BLaER1 treated with 17β-estradiol and CSF1 and Interleukin-3, amounts not matched to agents 10 nM and 100 nM (cell line): ENCODE measurements around the gene PLD6.
"Not testable (repeated sequence)": the region's sequence is repeated elsewhere in the genome, so short reads cannot be mapped to it uniquely, and the experiment has no call there.

Experiments
- H3K27ac ChIP-seq, 11 experiments: shearing (Covaris generic); formaldehyde crosslinking; 2 replicates each; pipeline ENCODE4 v1.8.1; 2022
- H3K27me3 ChIP-seq, 11 experiments: shearing (Covaris generic); formaldehyde crosslinking; 2 replicates each; pipeline ENCODE4 v1.8.1; 2022
- H3K36me3 ChIP-seq, 11 experiments: shearing (Covaris generic); formaldehyde crosslinking; 2 replicates each; pipeline ENCODE4 v1.8.1; 2022
- H3K4me1 ChIP-seq, 10 experiments: shearing (Covaris generic); formaldehyde crosslinking; 2 replicates each; pipeline ENCODE4 v1.8.1; 2022
- H3K4me2 ChIP-seq, 11 experiments: shearing (Covaris generic); formaldehyde crosslinking; 2 replicates each; pipeline ENCODE4 v1.8.1; 2022
- H3K4me3 ChIP-seq, 10 experiments: shearing (Covaris generic); formaldehyde crosslinking; 2 replicates each; pipeline ENCODE4 v1.8.1; 2022
- H3K9ac ChIP-seq, 11 experiments: shearing (Covaris generic); formaldehyde crosslinking; 2 replicates each; pipeline ENCODE4 v1.8.1; 2022
- H3K9me3 ChIP-seq, 11 experiments: shearing (Covaris generic); formaldehyde crosslinking; replicated peaks in 1 of 11; 2 replicates each; pipeline ENCODE4 v1.8.1; 2022
- H4K20me1 ChIP-seq, 11 experiments: shearing (Covaris generic); formaldehyde crosslinking; 2 replicates each; pipeline ENCODE4 v1.8.1; 2022
- Cebpa-rat ChIP-seq, 11 experiments: shearing (Covaris generic); IDR thresholded peaks; 2 replicates each; pipeline ENCODE4 v1.8.1; 2022

The PLD6 gene

GRCh38 chr17:17200311-17200710, 5.8 kb downstream of the PLD6 start:
- Histone ChIP-seq H4K20me1 (peaks cover 11 to 64% (median 30%) of the 10 kb centered on the region in 11 experiments; a peak in 16 of 22 replicates), H3K4me1 (peaks cover 39 to 86% (median 76%) of the 10 kb centered on the region in 10 experiments), H3K9ac (peak overlapping the region in 9 of 11 experiments; percentile 21 to 70 (median 45); a peak in 15 of 22 replicates), H3K4me2 (peak overlapping the region; percentile 21 to 99 (median 88)), H3K36me3 (peaks cover 21 to 57% (median 29%) of the 10 kb centered on the region in 11 experiments), H3K27me3 (peaks cover 0 to 3% (median 0%) of the 10 kb centered on the region in 11 experiments; a peak in 1 of 22 replicates), H3K9me3 (no peaks in the 10 kb centered on the region), H3K4me3 (peak overlapping the region in 2 of 10 experiments; percentile 21 to 35; a peak in 2 of 20 replicates), H3K27ac (peak overlapping the region in 8 of 11 experiments; percentile 22 to 69 (median 52); a peak in 12 of 22 replicates)
- TF ChIP-seq Cebpa-rat (IDR thresholded peaks at IDR 0.05): no peak

- Histone ChIP-seq H3K4me1 (peaks cover 19 to 76% (median 64%) of the 10 kb centered on the region in 10 experiments), H3K4me2 (peak overlapping the region in 4 of 11 experiments; percentile 88 to 99 (median 98); a peak in 6 of 22 replicates), H4K20me1 (peaks cover 3 to 48% (median 23%) of the 10 kb centered on the region in 11 experiments; a peak in 16 of 22 replicates), H3K27me3 (peaks cover 0 to 3% (median 0%) of the 10 kb centered on the region in 11 experiments; a peak in 1 of 22 replicates), H3K36me3 (peaks cover 21 to 49% (median 28%) of the 10 kb centered on the region in 11 experiments), H3K27ac (peak overlapping the region in 1 of 11 experiments; percentile 37; a peak in 2 of 22 replicates), H3K9ac (no peak overlapping the region), H3K9me3 (no peaks in the 10 kb centered on the region), H3K4me3 (no peak overlapping the region)
- TF ChIP-seq Cebpa-rat (IDR thresholded peaks at IDR 0.05): no peak
These were observed 7.9 kb downstream of the PLD6 start for GRCh38 chr17:17198281-17198680.

- Histone ChIP-seq H3K9ac (no peak overlapping the region), H3K4me2 (no peak overlapping the region), H3K36me3 (peaks cover 8 to 34% (median 13%) of the 10 kb centered on the region in 11 experiments; a peak in 21 of 22 replicates), H3K4me3 (no peak overlapping the region), H3K27me3 (peaks cover 0 to 3% (median 0%) of the 10 kb centered on the region in 11 experiments; a peak in 1 of 22 replicates), H4K20me1 (peaks cover 0 to 33% (median 8%) of the 10 kb centered on the region in 11 experiments; a peak in 12 of 22 replicates), H3K9me3 (no peaks in the 10 kb centered on the region), H3K27ac (no peak overlapping the region), H3K4me1 (peaks cover 26 to 76% (median 62%) of the 10 kb centered on the region in 10 experiments)
- TF ChIP-seq Cebpa-rat (IDR thresholded peaks at IDR 0.05): no peak
These were observed 9.4 kb downstream of the PLD6 start for GRCh38 chr17:17196776-17197175.

- H4K20me1 ChIP-seq: peaks cover 0 to 20% (median 7%) of the 10 kb centered on the region in 11 experiments; a peak in 10 of 22 replicates
- H3K4me2 ChIP-seq: peak overlapping the region in 3 of 11 experiments; percentile 27 to 41 (median 29); a peak in 4 of 22 replicates
- H3K27me3 ChIP-seq, H3K9ac ChIP-seq, H3K9me3 ChIP-seq, H3K27ac ChIP-seq, H3K4me3 ChIP-seq: not testable (repeated sequence)
- H3K36me3 ChIP-seq: peaks cover 0 to 22% (median 3%) of the 10 kb centered on the region in 11 experiments; a peak in 6 of 22 replicates
- H3K4me1 ChIP-seq: peaks cover 32 to 75% (median 62%) of the 10 kb centered on the region in 10 experiments
These were observed 10.7 kb downstream of the PLD6 start for GRCh38 chr17:17195466-17195865.

DNA sequence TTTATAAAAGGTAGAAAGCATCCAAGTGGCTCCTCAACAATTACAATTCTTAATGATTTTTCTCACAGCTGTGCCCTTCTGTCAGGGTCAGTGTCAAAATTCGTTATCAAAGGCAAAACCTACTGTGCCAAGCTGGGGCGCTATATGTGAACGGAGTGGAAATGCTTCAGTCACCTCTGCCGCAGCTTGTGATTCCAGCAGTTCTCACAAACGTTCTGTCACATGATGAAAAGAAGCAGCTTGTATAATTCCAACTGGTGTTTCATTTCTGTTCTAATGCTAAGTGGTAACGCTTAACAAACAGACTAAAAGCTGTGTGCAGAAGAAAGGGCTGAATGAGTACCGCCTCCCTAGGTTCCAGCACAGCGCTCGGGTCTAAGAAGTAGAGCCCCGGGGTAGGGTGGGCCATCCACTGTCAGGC, 14.2 kb downstream of the PLD6 start:
- H4K20me1 ChIP-seq: peaks cover 0 to 6% (median 0%) of the 10 kb centered on the region in 11 experiments; a peak in 1 of 22 replicates
- peaks cover 46 to 79% (median 70%) of the 10 kb centered on the region in 10 experiments for H3K4me1 ChIP-seq
- H3K27ac ChIP-seq: peak overlapping the region in 8 of 11 experiments; percentile 21 to 89 (median 31); a peak in 8 of 22 replicates
- TF ChIP-seq Cebpa-rat (IDR thresholded peaks at IDR 0.05): no peak
- peak overlapping the region; percentile 50 to 98 (median 65) for H3K4me2 ChIP-seq
- H3K27me3 ChIP-seq: no peaks in the 10 kb centered on the region
- peaks cover 8 to 38% (median 26%) of the 10 kb centered on the region in 11 experiments; a peak in 18 of 22 replicates for H3K36me3 ChIP-seq
- H3K9me3 ChIP-seq: no peaks in the 10 kb centered on the region
- H3K4me3 ChIP-seq: no peak overlapping the region
- H3K9ac ChIP-seq: peak overlapping the region in 3 of 11 experiments; percentile 14 to 52 (median 41); a peak in 1 of 22 replicates

GRCh38 chr17:17191346-17191792, 14.8 kb downstream of the PLD6 start:
- no peaks in the 10 kb centered on the region for H3K27me3 ChIP-seq
- peak overlapping the region in 7 of 11 experiments; percentile 15 to 89 (median 32); a peak in 9 of 22 replicates for H3K27ac ChIP-seq
- H3K4me1 ChIP-seq: peaks cover 51 to 85% (median 76%) of the 10 kb centered on the region in 10 experiments
- H3K4me3 ChIP-seq: no peak overlapping the region
- H3K9ac ChIP-seq: peak overlapping the region in 3 of 11 experiments; percentile 11 to 21 (median 14); a peak in 3 of 22 replicates
- no peak for TF ChIP-seq Cebpa-rat (IDR thresholded peaks at IDR 0.05)
- H3K9me3 ChIP-seq: no peaks in the 10 kb centered on the region
- H3K4me2 ChIP-seq: peak overlapping the region; percentile 50 to 98 (median 65)
- peaks cover 8 to 42% (median 26%) of the 10 kb centered on the region in 11 experiments; a peak in 19 of 22 replicates for H3K36me3 ChIP-seq
- H4K20me1 ChIP-seq: peaks cover 0 to 6% (median 0%) of the 10 kb centered on the region in 11 experiments; a peak in 2 of 22 replicates

DNA sequence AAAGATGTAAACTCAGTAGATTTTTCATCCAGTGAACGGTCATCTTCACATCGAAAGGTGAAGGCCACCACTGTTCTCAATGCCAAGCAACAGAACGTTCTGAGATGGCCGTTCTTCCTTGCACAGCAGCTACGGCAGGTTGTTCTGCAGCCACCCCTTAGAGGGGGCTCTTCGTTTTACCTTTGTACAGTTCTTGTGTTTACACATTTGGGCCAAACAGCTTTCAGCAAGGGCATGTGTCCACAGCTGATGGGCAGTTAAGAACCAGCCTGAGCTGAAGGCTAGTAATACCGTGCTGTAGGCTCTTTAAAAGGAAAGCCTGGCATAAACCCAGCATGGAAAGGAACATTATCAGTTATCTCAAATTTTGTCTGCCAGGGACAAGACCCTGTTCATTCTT, 15.9 kb downstream of the PLD6 start:
- no peak overlapping the region; a peak in 2 of 22 replicates for H3K9ac ChIP-seq
- no peaks in the 10 kb centered on the region for H3K9me3 ChIP-seq
- H3K27ac ChIP-seq: peak overlapping the region in 5 of 11 experiments; percentile 5 to 89 (median 44); a peak in 6 of 22 replicates
- peaks cover 0 to 7% (median 0%) of the 10 kb centered on the region in 11 experiments; a peak in 2 of 22 replicates for H4K20me1 ChIP-seq
- H3K4me2 ChIP-seq: peak overlapping the region; percentile 58 to 98 (median 95); a peak in 16 of 22 replicates
- H3K36me3 ChIP-seq: peaks cover 8 to 38% (median 26%) of the 10 kb centered on the region in 11 experiments; a peak in 19 of 22 replicates
- peaks cover 63 to 92% (median 83%) of the 10 kb centered on the region in 10 experiments for H3K4me1 ChIP-seq
- H3K4me3 ChIP-seq: no peak overlapping the region
- TF ChIP-seq Cebpa-rat (IDR thresholded peaks at IDR 0.05): no peak
- no peaks in the 10 kb centered on the region for H3K27me3 ChIP-seq

GRCh38 chr17:17189559-17189958, 16.6 kb downstream of the PLD6 start:
- Histone ChIP-seq H3K4me2 (peak overlapping the region; percentile 58 to 98 (median 95); a peak in 20 of 22 replicates), H3K9ac (peak overlapping the region in 1 of 11 experiments; percentile 25; a peak in 2 of 22 replicates), H3K27ac (peak overlapping the region in 7 of 11 experiments; percentile 5 to 89 (median 44); a peak in 11 of 22 replicates), H3K4me3 (no peak overlapping the region), H3K27me3 (no peaks in the 10 kb centered on the region), H4K20me1 (peaks cover 0 to 7% (median 0%) of the 10 kb centered on the region in 11 experiments; a peak in 2 of 22 replicates), H3K4me1 (peaks cover 69 to 92% (median 84%) of the 10 kb centered on the region in 10 experiments), H3K36me3 (peaks cover 8 to 39% (median 26%) of the 10 kb centered on the region in 11 experiments; a peak in 21 of 22 replicates), H3K9me3 (no peaks in the 10 kb centered on the region)
- TF ChIP-seq Cebpa-rat (IDR thresholded peaks at IDR 0.05): no peak
